Fibroblast of lung (primary cell): ENCODE data around the gene DXO. TPM values are rescaled to one million over a fixed set of nuclear protein-coding genes. Genes with fewer than 3 reads are reported as not detected.

Source experiments
- DNase-seq, 2 donors: peaks; one replicate each; pipeline versions ENCODE4 v3.0.0 to v3.0.0-alpha.2; 2010; ENCODE audit warnings: low read depth in 2 of 2
- H2AFZ ChIP-seq: 2 replicates; pipeline ENCODE4 v1.5.1; 2012; ENCODE audit warnings: low read length, control low read depth, inconsistent platforms
- H3K27ac ChIP-seq: 2 replicates; pipeline ENCODE4 v1.5.1; 2011; ENCODE audit warnings: low read length, control low read depth; ENCODE audit not compliant: insufficient read depth
- H3K27me3 ChIP-seq: 2 replicates; pipeline ENCODE4 v1.5.1; 2011; ENCODE audit warnings: mild to moderate bottlenecking, low read length; ENCODE audit not compliant: control insufficient read depth, insufficient read depth
- H3K36me3 ChIP-seq: 2 replicates; pipeline ENCODE4 v1.5.1; 2011; ENCODE audit warnings: low read length; ENCODE audit not compliant: control insufficient read depth, insufficient read depth
- H3K4me1 ChIP-seq: 2 replicates; pipeline ENCODE4 v1.5.1; 2011; ENCODE audit warnings: low read length; ENCODE audit not compliant: control insufficient read depth, insufficient read depth; ENCODE audit errors: extremely low read depth
- H3K4me2 ChIP-seq: 2 replicates; pipeline ENCODE4 v1.5.1; 2011; ENCODE audit warnings: low read length, control low read depth; ENCODE audit not compliant: insufficient read depth; ENCODE audit errors: extremely low read depth
- H3K4me3 ChIP-seq, 4 experiments: fragments of 200-600 bp in 1 of 4; sonication (generic) in 1 of 4; replicated peaks in 1 of 4; 2 replicates each; pipeline ENCODE4 v1.5.1; 2011 to 2016; ENCODE audit warnings: low read length in 4 of 4, low read depth in 3 of 4, mild to moderate bottlenecking in 3 of 4, control low read depth in 2 of 4, inconsistent platforms in 1 of 4, mixed read lengths in 1 of 4; ENCODE audit not compliant: insufficient read depth in 1 of 4; ENCODE audit errors: control extremely low read depth in 1 of 4
- H3K79me2 ChIP-seq: 2 replicates; pipeline ENCODE4 v1.5.1; 2012; ENCODE audit warnings: mild to moderate bottlenecking, low read length, inconsistent platforms; ENCODE audit not compliant: control insufficient read depth, insufficient read depth
- H3K9ac ChIP-seq: 2 replicates; pipeline ENCODE4 v1.5.1; 2011; ENCODE audit warnings: mild to moderate bottlenecking, low read length, control low read depth; ENCODE audit not compliant: insufficient read depth
- H3K9me3 ChIP-seq: 2 replicates; pipeline ENCODE4 v1.5.1; 2012; ENCODE audit warnings: low read depth, low read length; ENCODE audit not compliant: control insufficient read depth, insufficient read depth
- H4K20me1 ChIP-seq: 2 replicates; pipeline ENCODE4 v1.5.1; 2011; ENCODE audit warnings: low read length; ENCODE audit not compliant: control insufficient read depth, insufficient read depth; ENCODE audit errors: extremely low read depth
- EZH2 ChIP-seq: IDR thresholded peaks from 2 replicates; pipeline ENCODE4 v1.5.1; 2012; ENCODE audit warnings: low read length, control low read depth, mild to moderate bottlenecking; ENCODE audit errors: missing control alignments
- polyA plus RNA-seq, 2 donors: library from polyadenylated mRNA; depleted of rRNA in 1 of 2; stranded (reverse) in 1 of 2; unstranded in 1 of 2; fragments of >200 nt; gene quantifications; 2 replicates each; pipeline ENCODE4 v1.2.1, GENCODE V29; 2011 to 2012; ENCODE audit warnings: missing spikeins in 1 of 2
- total RNA-seq: library from RNA; depleted of rRNA; stranded (reverse); fragments of >200 nt; gene quantifications from 2 replicates; pipeline ENCODE4 v1.2.1, GENCODE V29; 2014
- TF ChIP-seq, protein P1 (sequence below), 2 donors: IDR thresholded peaks in 1 of 2; conservative IDR thresholded peaks in 1 of 2; 1 replicate in 1 of 2; 2 replicates in 1 of 2; pipeline ENCODE4 v1.5.1; 2011 to 2012; ENCODE audit warnings: low read length in 2 of 2, control low read depth in 1 of 2, inconsistent platforms in 1 of 2, low read depth in 1 of 2, mild to moderate bottlenecking in 1 of 2

Gene DXO
- total and polyA plus RNA-seq, 2 donors (not counting 1 experiment from before 2014, with no cell fraction given), result 9.1 to 14.0 TPM

GRCh38 chr6:31928672-31928939 lies 43.3 kb downstream of the DXO start:
- Histone ChIP-seq H3K4me3 (no peak overlapping the region), H3K9me3 (no peaks in the 10 kb centered on the region), H3K9ac (no peak overlapping the region), H3K27ac (no peak overlapping the region), H2AFZ (no peak overlapping the region), H3K36me3 (no peaks in the 10 kb centered on the region), H3K4me1 (no peaks in the 10 kb centered on the region), H3K4me2 (no peak overlapping the region), H3K79me2 (no peaks in the 10 kb centered on the region), H3K27me3 (no peaks in the 10 kb centered on the region), H4K20me1 (no peaks in the 10 kb centered on the region)
- no peak for DNase-seq
- TF ChIP-seq EZH2, result no peak
- TF ChIP-seq, protein P1, sequence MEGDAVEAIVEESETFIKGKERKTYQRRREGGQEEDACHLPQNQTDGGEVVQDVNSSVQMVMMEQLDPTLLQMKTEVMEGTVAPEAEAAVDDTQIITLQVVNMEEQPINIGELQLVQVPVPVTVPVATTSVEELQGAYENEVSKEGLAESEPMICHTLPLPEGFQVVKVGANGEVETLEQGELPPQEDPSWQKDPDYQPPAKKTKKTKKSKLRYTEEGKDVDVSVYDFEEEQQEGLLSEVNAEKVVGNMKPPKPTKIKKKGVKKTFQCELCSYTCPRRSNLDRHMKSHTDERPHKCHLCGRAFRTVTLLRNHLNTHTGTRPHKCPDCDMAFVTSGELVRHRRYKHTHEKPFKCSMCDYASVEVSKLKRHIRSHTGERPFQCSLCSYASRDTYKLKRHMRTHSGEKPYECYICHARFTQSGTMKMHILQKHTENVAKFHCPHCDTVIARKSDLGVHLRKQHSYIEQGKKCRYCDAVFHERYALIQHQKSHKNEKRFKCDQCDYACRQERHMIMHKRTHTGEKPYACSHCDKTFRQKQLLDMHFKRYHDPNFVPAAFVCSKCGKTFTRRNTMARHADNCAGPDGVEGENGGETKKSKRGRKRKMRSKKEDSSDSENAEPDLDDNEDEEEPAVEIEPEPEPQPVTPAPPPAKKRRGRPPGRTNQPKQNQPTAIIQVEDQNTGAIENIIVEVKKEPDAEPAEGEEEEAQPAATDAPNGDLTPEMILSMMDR (conservative IDR thresholded peaks at IDR 0.05 in 1 of 2, IDR thresholded peaks at IDR 0.05 in 1 of 2; ENCODE audit: low read depth in 1 of 2, low read length in 2 of 2), result no peak

- peak overlapping the region; percentile 15 for H3K4me2 ChIP-seq
- H3K27me3 ChIP-seq, result no peaks in the 10 kb centered on the region
- DNase-seq, result no peak
- peak overlapping the region; percentile 62 for H2AFZ ChIP-seq
- H3K4me1 ChIP-seq, result no peaks in the 10 kb centered on the region
- peak overlapping the region in 1 of 4 experiments; percentile 38 for H3K4me3 ChIP-seq
- no peak for TF ChIP-seq EZH2
- TF ChIP-seq, protein P1 (conservative IDR thresholded peaks at IDR 0.05 in 1 of 2, IDR thresholded peaks at IDR 0.05 in 1 of 2; ENCODE audit: low read depth in 1 of 2, low read length in 2 of 2), result no peak
- no peaks in the 10 kb centered on the region for H3K36me3 ChIP-seq
- no peaks in the 10 kb centered on the region for H4K20me1 ChIP-seq
- H3K79me2 ChIP-seq, result no peaks in the 10 kb centered on the region
- no peak overlapping the region for H3K9ac ChIP-seq
- no peaks in the 10 kb centered on the region for H3K9me3 ChIP-seq
- H3K27ac ChIP-seq, result no peak overlapping the region
These were observed 43.9 kb downstream of the DXO start for GRCh38 chr6:31927863-31928671.

DNA sequence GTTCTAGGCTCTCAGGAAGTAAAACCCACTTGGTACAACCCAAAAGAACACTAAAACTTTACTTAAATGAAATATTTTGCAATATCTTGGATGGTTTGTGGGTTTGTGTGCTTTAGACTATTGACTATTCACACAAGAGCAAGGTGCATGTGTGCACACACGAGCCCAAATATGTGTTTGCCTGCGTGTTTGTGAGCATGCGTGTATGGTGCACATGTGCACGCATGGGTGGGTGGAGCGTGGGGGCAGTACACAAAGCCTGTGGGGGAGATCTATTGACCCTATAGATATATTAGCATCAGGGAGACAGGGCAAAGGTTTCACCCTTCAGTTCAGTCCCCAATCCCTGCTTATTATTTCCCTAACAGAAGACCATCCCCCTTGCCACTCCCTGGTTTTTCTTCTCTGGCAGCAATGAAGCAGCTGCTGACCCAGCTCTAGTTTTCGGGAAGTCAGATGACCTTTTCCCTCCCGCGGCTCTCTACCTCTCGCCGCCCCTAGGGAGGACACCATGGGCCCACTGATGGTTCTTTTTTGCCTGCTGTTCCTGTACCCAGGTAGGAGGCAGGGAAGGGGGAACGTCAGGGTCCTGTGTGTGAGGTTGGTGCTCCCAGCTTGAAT lies 44.6 kb downstream of the DXO start, which contains the start of gene C2:
Gene C2 (plus strand): TSS at position 476 of the 621 bp plus-strand sequence. CDS start 36 bp downstream, at position 512.
- Histone ChIP-seq H3K27me3 (no peaks in the 10 kb centered on the region), H3K9me3 (no peaks in the 10 kb centered on the region), H3K4me2 (peak within 1 kb of the TSS; percentile 15), H3K9ac (no peak within 1 kb of the TSS), H3K36me3 (no peaks in the 10 kb centered on the region), H3K27ac (no peak within 1 kb of the TSS), H3K4me1 (no peaks in the 10 kb centered on the region), H4K20me1 (no peaks in the 10 kb centered on the region), H3K79me2 (no peaks in the 10 kb centered on the region), H3K4me3 (peak within 1 kb of the TSS in 1 of 4 experiments; percentile 38), H2AFZ (peak within 1 kb of the TSS; percentile 62)
- no peak for TF ChIP-seq EZH2
- TF ChIP-seq, protein P1 (conservative IDR thresholded peaks at IDR 0.05 in 1 of 2, IDR thresholded peaks at IDR 0.05 in 1 of 2; ENCODE audit: low read depth in 1 of 2, low read length in 2 of 2), result no peak
- DNase-seq, result no peak
